SK-N-DZ (cell line): ENCODE data around the gene LRCOL1.

Experiments used
- small RNA-seq, 2 experiments: library from RNA; depleted of rRNA; stranded (forward); fragments of <200 nt; gene quantifications; one replicate each; pipeline ENCODE3, GENCODE V24; 2014

Gene LRCOL1

Small RNA genes within 50 kb of the gene (small RNA-seq; reads per million reads assigned to genes)
- gene MIR6763, result 0 reads per million in 2 experiments
